IMR-90 (cell line): ENCODE results near the gene ASAP2. TPM values are rescaled to one million over a fixed set of nuclear protein-coding genes. Genes with fewer than 3 reads are reported as not detected.

Experiments used
- ATAC-seq: fragments of 200-7000 bp; cut with Tn5 transposase; 2 replicates; pipeline ENCODE4 v1.9.1; 2020; ENCODE audit warnings: low read depth, mild to moderate bottlenecking, moderate library complexity
- BruUV-seq: library from RNA; stranded (reverse); fragments of 400-500 nt; replicated peaks from 2 replicates; lab custom pipeline; 2021; lab: Mats Ljungman, UMichigan
- CTCF ChIA-PET: fragments of 300-600 bp; formaldehyde crosslinking; extraction: SDS; loops from one replicate; lab custom pipeline; 2021; ENCODE audit warnings: antibody characterized with exemption; lab: Yijun Ruan, JAX
- POLR2A ChIA-PET: fragments of 300-600 bp; sonication (Branson Sonifier 250); formaldehyde crosslinking; loops from one replicate; lab custom pipeline; 2022; ENCODE audit warnings: antibody characterized with exemption; ENCODE audit not compliant: unreplicated experiment; lab: Charles Lee
- DNase-seq: peaks from one replicate; pipeline ENCODE4 v3.0.0; 2013
- H2AFZ ChIP-seq: replicated peaks from 2 replicates; pipeline ENCODE3; 2013; ENCODE audit warnings: low read length, mild to moderate bottlenecking; ENCODE audit not compliant: poor library complexity
- H2AK5ac ChIP-seq: 2 replicates; pipeline ENCODE4 v1.6.1; 2013; ENCODE audit warnings: low read depth, low read length, inconsistent platforms
- H2AK9ac ChIP-seq: replicated peaks from 2 replicates; pipeline ENCODE3; 2013; ENCODE audit warnings: mild to moderate bottlenecking, low read depth, low read length, moderate library complexity; ENCODE audit not compliant: poor library complexity
- H2BK120ac ChIP-seq: 2 replicates; pipeline ENCODE4 v1.6.1; 2013; ENCODE audit warnings: low read depth, low read length, inconsistent platforms
- H2BK15ac ChIP-seq: 3 replicates; pipeline ENCODE4 v1.6.1; 2013; ENCODE audit warnings: low read depth, low read length, inconsistent platforms
- H2BK20ac ChIP-seq: 2 replicates; pipeline ENCODE4 v1.6.1; 2013; ENCODE audit warnings: low read depth, mild to moderate bottlenecking, inconsistent platforms, low read length, moderate library complexity
- H2BK5ac ChIP-seq: 2 replicates; pipeline ENCODE4 v1.6.1; 2013; ENCODE audit warnings: mild to moderate bottlenecking, low read depth, low read length, inconsistent platforms; ENCODE audit not compliant: poor library complexity, severe bottlenecking
- H3K14ac ChIP-seq: replicated peaks from 2 replicates; pipeline ENCODE4 v1.6.1; 2013; ENCODE audit warnings: low read depth, low read length, inconsistent platforms
- H3K18ac ChIP-seq: 2 replicates; pipeline ENCODE4 v1.6.1; 2013; ENCODE audit warnings: low read depth, low read length, control low read depth
- H3K23ac ChIP-seq: 2 replicates; pipeline ENCODE4 v1.6.1; 2013; ENCODE audit warnings: low read depth, low read length, inconsistent platforms
- H3K27ac ChIP-seq: 2 replicates; pipeline ENCODE4 v1.5.1; 2013; ENCODE audit warnings: mild to moderate bottlenecking, control low read depth, low read length; ENCODE audit not compliant: insufficient read depth
- H3K27me3 ChIP-seq: 2 replicates; pipeline ENCODE4 v1.6.1; 2013; ENCODE audit warnings: low read length; ENCODE audit not compliant: control insufficient read depth, insufficient read depth
- H3K36me3 ChIP-seq: 2 replicates; pipeline ENCODE4 v1.6.1; 2013; ENCODE audit warnings: low read length, mixed read lengths; ENCODE audit not compliant: control insufficient read depth, insufficient read depth
- H3K4ac ChIP-seq: 2 replicates; pipeline ENCODE4 v1.6.1; 2013; ENCODE audit warnings: low read depth, low read length, inconsistent platforms
- H3K4me1 ChIP-seq: 2 replicates; pipeline ENCODE4 v1.6.1; 2013; ENCODE audit warnings: low read length, mixed read lengths; ENCODE audit not compliant: control insufficient read depth, insufficient read depth
- H3K4me2 ChIP-seq: 2 replicates; pipeline ENCODE4 v1.6.1; 2013; ENCODE audit warnings: low read depth, mild to moderate bottlenecking, control low read depth, low read length, moderate library complexity
- H3K4me3 ChIP-seq: 2 replicates; pipeline ENCODE4 v1.5.1; 2013; ENCODE audit warnings: low read depth, mild to moderate bottlenecking, control low read depth, low read length, moderate library complexity; ENCODE audit not compliant: insufficient read depth
- H3K56ac ChIP-seq: 2 replicates; pipeline ENCODE4 v1.6.1; 2013; ENCODE audit warnings: low read length, inconsistent platforms; ENCODE audit not compliant: insufficient read depth; ENCODE audit errors: extremely low read depth
- H3K79me1 ChIP-seq, 2 experiments: 2 replicates each; pipeline ENCODE4 v1.6.1; 2013; ENCODE audit warnings: low read length in 2 of 2, inconsistent platforms in 1 of 2, low read depth in 1 of 2
- H3K9ac ChIP-seq: 2 replicates; pipeline ENCODE4 v1.6.1; 2013; ENCODE audit warnings: low read depth, low read length, control low read depth
- H3K9me1 ChIP-seq: 2 replicates; pipeline ENCODE4 v1.6.1; 2013; ENCODE audit warnings: low read length, inconsistent platforms; ENCODE audit not compliant: insufficient read depth
- H3K9me3 ChIP-seq: 2 replicates; pipeline ENCODE4 v1.6.1; 2013; ENCODE audit warnings: low read length; ENCODE audit not compliant: control insufficient read depth, insufficient read depth
- H4K20me1 ChIP-seq: 2 replicates; pipeline ENCODE4 v1.6.1; 2013; ENCODE audit warnings: low read length, inconsistent platforms; ENCODE audit not compliant: insufficient read depth
- H4K5ac ChIP-seq: 2 replicates; pipeline ENCODE4 v1.6.1; 2013; ENCODE audit warnings: mild to moderate bottlenecking, low read depth, low read length, control low read depth
- H4K8ac ChIP-seq, 2 experiments: 2 replicates each; pipeline ENCODE4 v1.6.1; 2013; ENCODE audit warnings: low read depth in 2 of 2, low read length in 2 of 2, control low read depth in 1 of 2, inconsistent platforms in 1 of 2
- H4K91ac ChIP-seq: 2 replicates; pipeline ENCODE4 v1.6.1; 2013; ENCODE audit warnings: low read depth, low read length, inconsistent platforms; ENCODE audit not compliant: insufficient read depth
- MXI1 ChIP-seq: IDR thresholded peaks from 2 replicates; pipeline ENCODE4 v1.6.1; 2012; ENCODE audit warnings: low read depth, mild to moderate bottlenecking, low read length, moderate library complexity, borderline replicate concordance
- WGBS, 2 experiments: methylation state at CpG; one replicate each; pipeline versions ENCODE4 v1.1.5 to v1.1.7; 2013; ENCODE audit warnings: missing lambda C conversion rate in 2 of 2; ENCODE audit not compliant: insufficient read length in 1 of 2; ENCODE audit errors: extremely low coverage in 2 of 2; 5-methylcytosine and 5-hydroxymethylcytosine counted together
- dilution Hi-C: fragments of 300-500 bp; cut with HindIII; formaldehyde crosslinking; loops from one replicate; pipeline ENCODE4 v1.14.3; 2018; ENCODE audit warnings: low sequenced_read_pairs; ENCODE audit not compliant: unreplicated experiment
- in situ Hi-C: fragments of 300-500 bp; cut with MboI; formaldehyde crosslinking; loops from 3 replicates; pipeline ENCODE4 v1.14.3; 2019; ENCODE audit warnings: low sequenced_read_pairs, inconsistent platforms, mixed read lengths
- intact Hi-C: fragments of 100-400 bp; cut with micrococcal nuclease; formaldehyde crosslinking; loops from 2 replicates; pipeline ENCODE4 v1.10.0; 2022
- polyA plus RNA-seq, 3 experiments: library from polyadenylated mRNA; depleted of rRNA; stranded (reverse); fragments of >200 nt; gene quantifications; 2 replicates each; pipeline ENCODE4 v1.2.3, GENCODE V29; 2012; ENCODE audit warnings: low replicate concordance in 1 of 3
- total RNA-seq: library from RNA; depleted of rRNA; stranded (reverse); fragments of >200 nt; gene quantifications from 2 replicates; pipeline ENCODE4 v1.2.3, GENCODE V29; 2012

Gene ASAP2
- total and polyA plus RNA-seq, 2 of the 4 experiments (the other 2 are of a cell fraction), result 19.7 to 28.1 TPM

DNA sequence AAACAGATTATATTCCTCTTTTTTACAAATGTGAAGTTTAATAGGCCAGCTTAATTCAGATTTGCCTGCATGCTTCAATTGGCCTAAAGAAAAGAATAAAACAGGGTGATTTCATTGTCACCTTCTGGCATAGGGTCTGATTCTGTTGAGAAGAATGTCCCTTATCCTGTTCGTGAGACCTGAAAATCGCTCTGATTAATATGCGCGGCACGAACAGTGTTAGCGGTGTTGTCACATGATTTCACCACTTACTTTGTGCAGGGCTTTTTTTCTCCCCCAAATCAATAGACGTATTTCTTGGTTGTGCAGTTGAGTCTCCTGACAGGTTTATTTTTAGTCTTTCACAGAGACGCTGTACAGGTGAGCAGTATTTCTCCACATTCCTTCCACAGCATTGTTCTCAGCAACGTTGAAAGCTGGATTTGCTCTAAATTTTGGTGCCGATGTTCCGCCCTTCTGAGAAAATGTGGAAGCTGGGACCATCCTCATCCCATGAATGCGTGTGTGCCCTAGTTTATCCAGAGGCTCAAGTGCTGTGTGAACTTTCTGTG is 134.8 kb downstream of the ASAP2 start:
- Histone ChIP-seq H3K27me3 (no peaks in the 10 kb centered on the region), H3K36me3 (peaks cover 28% of the 10 kb centered on the region), H2BK15ac (no peak overlapping the region), H4K91ac (no peak overlapping the region), H4K8ac (no peak overlapping the region), H3K9me1 (peaks cover 37% of the 10 kb centered on the region), H3K4ac (no peak overlapping the region), H2AK5ac (no peak overlapping the region), H3K79me1 (peaks cover 25 to 64% of the 10 kb centered on the region in 2 experiments), H3K23ac (no peak overlapping the region), H4K20me1 (peaks cover 19% of the 10 kb centered on the region), H3K4me2 (no peak overlapping the region), H4K5ac (no peak overlapping the region), H3K14ac (no peak overlapping the region), H2BK5ac (no peak overlapping the region), H2AFZ (no peak overlapping the region), H3K9ac (no peak overlapping the region), H2AK9ac (no peak overlapping the region), H3K4me1 (peaks cover 4% of the 10 kb centered on the region), H3K9me3 (no peaks in the 10 kb centered on the region), H3K4me3 (no peak overlapping the region), H3K18ac (no peak overlapping the region), H2BK120ac (no peak overlapping the region), H2BK20ac (no peak overlapping the region), H3K27ac (no peak overlapping the region), H3K56ac (no peak overlapping the region)
- dilution Hi-C loops, result no loop called here
- intact Hi-C loops, result no loop called here
- BruUV-seq, result no TSS peak
- CTCF ChIA-PET, result no interaction called here
- POLR2A ChIA-PET, result no interaction called here
- no peak for DNase-seq
- in situ Hi-C loops, result loop anchor here (25.0 kb wide), 1 partner anchor 479 kb away; no protein-coding TSS in a partner anchor
- no peak for TF ChIP-seq MXI1
- ATAC-seq, result no peak
- 83% methylated on average over 1 of the region's 12 CpGs; no CpG with 5 or more reads in 1 of the 2 experiments for WGBS, 2 experiments
